ENCODE data around the gene NFIA.
A peak's percentile ranks its signal among the peaks of the same experiment; 100 is the strongest.
"Not testable (repeated sequence)": the region's sequence is repeated elsewhere in the genome, so short reads cannot be mapped to it uniquely, and the experiment has no call there.

The NFIA gene

GRCh38 chr1:61276246-61276645 lies 193.9 kb downstream of the NFIA start:
- peaks cover 3% of the 10 kb centered on the region; the same call in 1 of the 2 replicates for H3K4me1 ChIP-seq (ENCODE audit: control insufficient read depth, insufficient read depth, low read length)
- CTCF ChIA-PET = no interaction called here
- no peak overlapping the region for H3K4me3 ChIP-seq (ENCODE audit: low read depth, low read length)
- no peak overlapping the region for H3K27ac ChIP-seq (ENCODE audit: extremely low read depth, low read depth, low read length)
- no peaks in the 10 kb centered on the region for H3K9me3 ChIP-seq (ENCODE audit: control insufficient read depth, insufficient read depth, low read depth, low read length)
- POLR2A ChIA-PET = no interaction called here
- TF ChIP-seq, protein P1, sequence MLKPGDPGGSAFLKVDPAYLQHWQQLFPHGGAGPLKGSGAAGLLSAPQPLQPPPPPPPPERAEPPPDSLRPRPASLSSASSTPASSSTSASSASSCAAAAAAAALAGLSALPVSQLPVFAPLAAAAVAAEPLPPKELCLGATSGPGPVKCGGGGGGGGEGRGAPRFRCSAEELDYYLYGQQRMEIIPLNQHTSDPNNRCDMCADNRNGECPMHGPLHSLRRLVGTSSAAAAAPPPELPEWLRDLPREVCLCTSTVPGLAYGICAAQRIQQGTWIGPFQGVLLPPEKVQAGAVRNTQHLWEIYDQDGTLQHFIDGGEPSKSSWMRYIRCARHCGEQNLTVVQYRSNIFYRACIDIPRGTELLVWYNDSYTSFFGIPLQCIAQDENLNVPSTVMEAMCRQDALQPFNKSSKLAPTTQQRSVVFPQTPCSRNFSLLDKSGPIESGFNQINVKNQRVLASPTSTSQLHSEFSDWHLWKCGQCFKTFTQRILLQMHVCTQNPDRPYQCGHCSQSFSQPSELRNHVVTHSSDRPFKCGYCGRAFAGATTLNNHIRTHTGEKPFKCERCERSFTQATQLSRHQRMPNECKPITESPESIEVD (tag by site-specific recombination; IDR thresholded peaks at IDR 0.05) = peak; percentile 58; the same call in 1 of the 2 replicates
- no peak for TF ChIP-seq ZBTB20 (tag by site-specific recombination; IDR thresholded peaks at IDR 0.05)
- no peaks in the 10 kb centered on the region for H3K36me3 ChIP-seq (ENCODE audit: control insufficient read depth in 2 of 2, insufficient read depth in 1 of 2, low read length in 2 of 2)

DNA sequence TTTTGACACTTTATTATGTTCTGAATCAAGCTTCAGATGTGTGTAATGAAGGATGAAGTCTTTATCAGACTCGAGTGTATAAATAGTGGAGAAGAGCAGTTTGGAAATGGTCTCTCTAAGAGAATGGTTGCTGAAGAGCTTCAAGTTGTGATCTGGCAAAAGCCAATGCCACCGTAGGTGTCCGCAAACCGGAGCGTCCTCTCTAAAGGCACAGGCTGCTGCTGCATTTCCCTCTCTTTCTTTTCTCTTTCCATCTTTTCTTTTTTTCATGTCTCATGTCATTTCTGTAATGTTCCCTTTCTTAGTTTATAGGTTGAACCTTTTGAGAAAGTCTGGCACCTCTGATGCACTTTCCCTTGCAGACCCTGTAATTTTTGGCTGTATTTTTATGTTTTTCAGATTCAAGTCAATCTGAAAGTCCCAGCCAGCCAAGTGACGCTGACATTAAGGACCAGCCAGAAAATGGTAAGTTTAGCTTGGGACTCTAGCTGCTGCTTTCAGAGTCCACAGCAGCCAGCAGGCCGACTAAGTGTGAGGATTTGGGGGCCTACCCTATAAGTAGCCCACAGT lies 194.8 kb downstream of the NFIA start:
- H3K36me3 ChIP-seq (ENCODE audit: control insufficient read depth in 2 of 2, insufficient read depth in 1 of 2, low read length in 2 of 2) = no peaks in the 10 kb centered on the region
- no peak overlapping the region for H3K4me3 ChIP-seq (ENCODE audit: low read depth, low read length)
- H3K4me1 ChIP-seq (ENCODE audit: control insufficient read depth, insufficient read depth, low read length) = no peaks in the 10 kb centered on the region
- ChIA-PET CTCF (interaction anchor here (0.7 to 1.0 kb wide), 2 partner anchors 68 to 156 kb away, joined by 3 to 4 read pairs; no protein-coding TSS in a partner anchor), POLR2A (no interaction called here)
- TF ChIP-seq REPIN1 (tag by site-specific recombination; IDR thresholded peaks at IDR 0.05; ENCODE audit: low read depth) (no peak), PRDM1 (tag by site-specific recombination; IDR thresholded peaks at IDR 0.05) (peak; percentile 71)
- H3K9me3 ChIP-seq (ENCODE audit: control insufficient read depth, insufficient read depth, low read depth, low read length) = no peaks in the 10 kb centered on the region
- no peak overlapping the region for H3K27ac ChIP-seq (ENCODE audit: extremely low read depth, low read depth, low read length)

DNA sequence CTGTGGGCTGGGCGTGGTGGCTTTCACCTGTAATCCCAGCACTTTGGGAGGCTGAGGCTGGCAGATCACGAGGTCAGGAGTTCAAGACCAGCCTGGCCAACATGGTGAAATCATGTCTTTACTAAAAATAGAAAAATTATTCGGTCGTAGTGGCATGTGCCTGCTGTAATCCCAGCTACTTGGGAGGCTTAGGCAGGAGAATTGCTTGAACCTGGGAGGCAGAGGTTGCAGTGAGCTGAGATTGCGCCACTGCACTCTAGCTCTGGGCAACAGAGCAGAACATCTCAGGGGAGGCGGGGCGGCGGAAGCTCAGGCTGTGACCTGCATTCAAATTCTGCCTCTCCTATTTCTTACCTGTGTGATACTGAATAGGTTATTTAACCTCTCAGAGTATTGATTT lies 196.1 kb downstream of the NFIA start:
- POLR2A ChIA-PET = not testable (repeated sequence)

DNA sequence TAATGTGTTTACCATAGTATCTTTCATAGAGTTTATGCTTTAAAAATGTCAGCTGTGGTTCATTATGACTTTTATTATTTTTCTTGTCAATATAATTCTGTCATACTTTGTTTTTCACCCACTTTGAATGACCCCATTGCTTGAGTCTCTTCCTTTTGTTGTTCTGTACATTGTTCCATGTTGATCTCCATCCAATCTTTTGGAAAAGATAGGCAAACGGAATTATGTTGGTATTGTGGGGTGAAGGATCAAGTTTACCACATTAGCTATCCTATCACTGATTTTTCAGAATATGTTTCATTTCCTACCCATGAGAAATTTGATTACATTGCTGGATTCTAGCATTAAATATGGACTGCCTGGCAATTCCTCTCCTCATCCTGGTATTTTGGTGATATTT lies 196.6 kb downstream of the NFIA start:
- CTCF ChIA-PET = interaction anchor here (0.6 to 0.7 kb wide), 2 partner anchors 479 to 655 kb away, joined by 4 to 5 read pairs; no protein-coding TSS in a partner anchor

More for the DNA sequence above, 196.1 kb downstream of the NFIA start:
- not testable (repeated sequence) for H3K4me3 ChIP-seq (ENCODE audit: low read depth, low read length); H3K36me3 ChIP-seq (ENCODE audit: control insufficient read depth in 2 of 2, insufficient read depth in 1 of 2, low read length in 2 of 2); H3K9me3 ChIP-seq (ENCODE audit: control insufficient read depth, insufficient read depth, low read depth, low read length); H3K4me1 ChIP-seq (ENCODE audit: control insufficient read depth, insufficient read depth, low read length); H3K27ac ChIP-seq (ENCODE audit: extremely low read depth, low read depth, low read length)
- CTCF ChIA-PET = interaction anchor here (0.6 kb wide), 1 partner anchor 15 kb away, joined by 3 read pairs; no protein-coding TSS in a partner anchor
- TF ChIP-seq GLIS1 (tag by site-specific recombination; IDR thresholded peaks at IDR 0.05) = peak; percentile 77

More for the DNA sequence above, 196.6 kb downstream of the NFIA start:
- TF ChIP-seq ZNF398 (tag by site-specific recombination; IDR thresholded peaks at IDR 0.05) (no peak), ZNF701 (tag by site-specific recombination; IDR thresholded peaks at IDR 0.05) (no peak), ZXDB (tag by site-specific recombination; IDR thresholded peaks at IDR 0.05) (no peak), SALL2 (tag by site-specific recombination; IDR thresholded peaks at IDR 0.05; ENCODE audit: borderline replicate concordance) (no peak), PRDM2 (tag by site-specific recombination; IDR thresholded peaks at IDR 0.05; ENCODE audit: borderline replicate concordance) (no peak), ZNF555 (tag by site-specific recombination; conservative IDR thresholded peaks at IDR 0.05) (no peak), SETDB1 (IDR thresholded peaks at IDR 0.05; ENCODE audit: insufficient read length, low read length) (no peak), ZSCAN23 (tag by site-specific recombination; IDR thresholded peaks at IDR 0.05) (no peak), ZNF777 (tag by site-specific recombination; IDR thresholded peaks at IDR 0.05; ENCODE audit: borderline replicate concordance) (no peak), ZEB2 (tag by site-specific recombination; IDR thresholded peaks at IDR 0.05) (no peak), ZNF37A (tag by site-specific recombination; IDR thresholded peaks at IDR 0.05) (no peak), ZSCAN30 (tag by site-specific recombination; IDR thresholded peaks at IDR 0.05) (no peak)
- H3K4me3 ChIP-seq (ENCODE audit: low read depth, low read length) = no peak overlapping the region
- H3K4me1 ChIP-seq (ENCODE audit: control insufficient read depth, insufficient read depth, low read length) = no peaks in the 10 kb centered on the region
- no peaks in the 10 kb centered on the region for H3K9me3 ChIP-seq (ENCODE audit: control insufficient read depth, insufficient read depth, low read depth, low read length)
- POLR2A ChIA-PET = no interaction called here
- no peak overlapping the region for H3K27ac ChIP-seq (ENCODE audit: extremely low read depth, low read depth, low read length)
- H3K36me3 ChIP-seq (ENCODE audit: control insufficient read depth in 2 of 2, insufficient read depth in 1 of 2, low read length in 2 of 2) = no peaks in the 10 kb centered on the region

Measured in HEK293 (cell line).